Measurements from ENCODE around the gene CNTN4. TPM values are rescaled to one million over a fixed set of nuclear protein-coding genes. Genes with fewer than 3 reads are reported as not detected.

Gene CNTN4
- total RNA-seq, 1 donor from 2014 or later: 16.1 TPM

DNA sequence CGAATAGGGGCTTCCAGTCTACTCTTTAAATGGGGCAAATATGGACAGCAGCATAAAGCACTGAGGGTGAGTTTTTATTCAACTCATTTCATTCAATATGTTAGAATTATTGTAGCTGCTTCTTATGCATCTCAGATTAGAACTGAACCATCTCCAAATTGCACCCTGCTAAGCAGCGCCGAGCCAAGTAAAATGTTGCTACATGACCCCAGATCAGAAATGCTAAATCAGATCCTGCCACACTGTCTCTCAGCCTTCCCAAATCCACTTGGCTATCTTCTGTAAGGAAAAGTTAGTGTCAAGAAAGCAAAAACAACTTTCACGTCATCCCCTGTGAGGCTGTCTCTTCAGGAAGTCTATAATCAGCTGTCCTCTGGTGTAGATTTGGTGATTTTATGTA is 293.2 kb downstream of the CNTN4 start:
- Mint-ChIP-seq H3K4me1 (ENCODE audit: low read depth) (no peaks in the 10 kb centered on the region), H3K27ac (no peak overlapping the region), H3K36me3 (ENCODE audit: insufficient read depth) (no peaks in the 10 kb centered on the region), H3K9me3 (ENCODE audit: low read depth) (no peaks in the 10 kb centered on the region), H3K4me3 (ENCODE audit: low read depth) (no peak overlapping the region), H3K27me3 (no peaks in the 10 kb centered on the region)
- DNase-seq (ENCODE audit: low spot score, unreplicated experiment): no peak
- TF ChIP-seq, protein P1, sequence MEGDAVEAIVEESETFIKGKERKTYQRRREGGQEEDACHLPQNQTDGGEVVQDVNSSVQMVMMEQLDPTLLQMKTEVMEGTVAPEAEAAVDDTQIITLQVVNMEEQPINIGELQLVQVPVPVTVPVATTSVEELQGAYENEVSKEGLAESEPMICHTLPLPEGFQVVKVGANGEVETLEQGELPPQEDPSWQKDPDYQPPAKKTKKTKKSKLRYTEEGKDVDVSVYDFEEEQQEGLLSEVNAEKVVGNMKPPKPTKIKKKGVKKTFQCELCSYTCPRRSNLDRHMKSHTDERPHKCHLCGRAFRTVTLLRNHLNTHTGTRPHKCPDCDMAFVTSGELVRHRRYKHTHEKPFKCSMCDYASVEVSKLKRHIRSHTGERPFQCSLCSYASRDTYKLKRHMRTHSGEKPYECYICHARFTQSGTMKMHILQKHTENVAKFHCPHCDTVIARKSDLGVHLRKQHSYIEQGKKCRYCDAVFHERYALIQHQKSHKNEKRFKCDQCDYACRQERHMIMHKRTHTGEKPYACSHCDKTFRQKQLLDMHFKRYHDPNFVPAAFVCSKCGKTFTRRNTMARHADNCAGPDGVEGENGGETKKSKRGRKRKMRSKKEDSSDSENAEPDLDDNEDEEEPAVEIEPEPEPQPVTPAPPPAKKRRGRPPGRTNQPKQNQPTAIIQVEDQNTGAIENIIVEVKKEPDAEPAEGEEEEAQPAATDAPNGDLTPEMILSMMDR (IDR thresholded peaks at IDR 0.05; ENCODE audit: unreplicated experiment): no peak

DNA sequence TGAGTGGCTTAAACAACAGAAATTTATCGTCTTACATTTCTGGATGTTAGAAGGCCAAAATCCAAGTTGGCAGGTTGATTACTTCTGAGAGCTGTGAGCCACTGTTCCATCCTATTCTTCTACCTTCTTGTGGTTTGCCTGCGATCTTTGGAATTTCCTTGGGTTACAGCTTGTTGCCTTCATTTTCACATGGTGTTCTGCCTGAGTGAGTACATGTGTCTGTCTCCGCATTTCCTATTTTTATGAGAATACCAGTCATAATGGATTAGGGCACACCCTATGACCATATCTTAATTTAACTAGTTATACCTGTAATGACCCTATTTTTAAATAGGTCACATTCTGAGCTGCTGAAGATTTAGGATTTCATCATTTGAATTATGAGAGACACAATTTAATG is 294.3 kb downstream of the CNTN4 start:
- Mint-ChIP-seq H3K36me3 (ENCODE audit: insufficient read depth) (no peaks in the 10 kb centered on the region), H3K27ac (no peak overlapping the region), H3K9me3 (ENCODE audit: low read depth) (no peaks in the 10 kb centered on the region), H3K4me1 (ENCODE audit: low read depth) (no peaks in the 10 kb centered on the region), H3K27me3 (no peaks in the 10 kb centered on the region), H3K4me3 (ENCODE audit: low read depth) (no peak overlapping the region)
- TF ChIP-seq, protein P1 (IDR thresholded peaks at IDR 0.05; ENCODE audit: unreplicated experiment): no peak
- DNase-seq (ENCODE audit: low spot score, unreplicated experiment): no peak

DNA sequence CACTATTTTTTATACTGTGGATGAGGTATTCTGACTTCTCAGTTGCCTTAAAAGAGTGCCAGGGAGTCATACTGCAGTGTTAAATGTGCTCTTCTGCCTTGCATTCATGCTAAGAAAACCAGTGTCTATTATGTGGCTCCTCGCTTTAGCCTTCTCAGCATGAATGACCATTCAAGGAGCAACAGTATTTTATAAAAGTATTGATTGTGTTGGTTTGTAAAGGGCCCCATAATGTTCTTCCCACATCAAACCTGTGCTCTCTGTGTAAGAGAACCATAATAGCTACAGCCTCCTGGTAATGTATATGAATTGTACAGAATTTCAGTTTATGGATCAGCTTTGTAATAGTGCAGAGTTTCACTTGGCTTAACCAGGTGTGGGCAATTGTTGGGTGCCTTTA is 316.4 kb downstream of the CNTN4 start:
- H3K4me3 Mint-ChIP-seq (ENCODE audit: low read depth): no peak overlapping the region
- no peaks in the 10 kb centered on the region for H3K9me3 Mint-ChIP-seq (ENCODE audit: low read depth)
- peaks cover 6% of the 10 kb centered on the region for H3K27me3 Mint-ChIP-seq
- no peaks in the 10 kb centered on the region for H3K36me3 Mint-ChIP-seq (ENCODE audit: insufficient read depth)
- H3K4me1 Mint-ChIP-seq (ENCODE audit: low read depth): peaks cover 2% of the 10 kb centered on the region
- TF ChIP-seq, protein P1 (IDR thresholded peaks at IDR 0.05; ENCODE audit: unreplicated experiment): no peak
- DNase-seq (ENCODE audit: low spot score, unreplicated experiment): no peak
- H3K27ac Mint-ChIP-seq: no peak overlapping the region

DNA sequence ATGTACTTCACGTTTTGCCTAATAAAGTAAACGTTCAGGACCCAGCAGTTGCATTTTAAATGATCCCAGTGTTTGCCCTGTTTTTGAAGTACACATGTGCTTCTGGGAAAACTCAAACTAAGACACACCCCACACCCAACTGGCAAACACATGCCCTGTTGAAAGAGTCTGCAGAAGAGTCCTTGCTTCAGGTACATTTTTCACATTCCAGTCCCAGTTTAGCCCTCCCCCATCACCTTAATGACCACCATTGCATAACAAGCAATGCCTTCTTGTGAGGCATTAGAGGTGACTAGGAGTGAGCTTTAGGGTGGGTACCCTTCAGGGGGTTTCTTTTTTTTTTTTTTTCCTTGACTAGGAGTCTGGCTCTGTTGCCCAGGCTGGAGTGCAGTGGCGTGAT is 322.3 kb downstream of the CNTN4 start:
- Mint-ChIP-seq H3K4me3 (ENCODE audit: low read depth) (no peak overlapping the region), H3K9me3 (ENCODE audit: low read depth) (peaks cover 11% of the 10 kb centered on the region), H3K36me3 (ENCODE audit: insufficient read depth) (no peaks in the 10 kb centered on the region), H3K4me1 (ENCODE audit: low read depth) (peaks cover 8% of the 10 kb centered on the region), H3K27ac (no peak overlapping the region), H3K27me3 (peaks cover 6% of the 10 kb centered on the region)
- TF ChIP-seq, protein P1 (IDR thresholded peaks at IDR 0.05; ENCODE audit: unreplicated experiment): no peak
- no peak for DNase-seq (ENCODE audit: low spot score, unreplicated experiment)

DNA sequence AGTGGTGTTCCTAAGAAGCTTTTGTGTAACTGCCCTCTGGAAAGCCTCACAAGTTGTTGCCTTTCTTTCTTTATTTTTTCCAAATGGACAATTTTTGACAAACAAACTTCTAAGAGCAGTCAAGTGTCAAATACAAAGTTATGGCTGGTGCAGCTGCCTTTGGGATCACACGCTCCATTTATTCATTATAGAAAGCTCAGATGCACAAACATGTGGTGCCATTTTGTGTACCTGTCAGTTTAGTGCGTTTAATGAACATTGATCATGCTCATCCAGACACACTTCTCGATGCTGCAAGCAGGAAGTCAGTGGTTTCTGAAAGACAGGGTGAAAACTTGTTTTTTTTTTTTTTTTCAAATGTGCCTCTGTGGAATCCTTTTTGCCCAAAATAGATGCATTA is 324.5 kb downstream of the CNTN4 start:
- no peaks in the 10 kb centered on the region for H3K27me3 Mint-ChIP-seq
- DNase-seq (ENCODE audit: low spot score, unreplicated experiment): no peak
- H3K27ac Mint-ChIP-seq: no peak overlapping the region
- TF ChIP-seq, protein P1 (IDR thresholded peaks at IDR 0.05; ENCODE audit: unreplicated experiment): no peak
- peaks cover 7% of the 10 kb centered on the region for H3K4me1 Mint-ChIP-seq (ENCODE audit: low read depth)
- peaks cover 1% of the 10 kb centered on the region for H3K36me3 Mint-ChIP-seq (ENCODE audit: insufficient read depth)
- H3K4me3 Mint-ChIP-seq (ENCODE audit: low read depth): no peak overlapping the region
- peaks cover 14% of the 10 kb centered on the region for H3K9me3 Mint-ChIP-seq (ENCODE audit: low read depth)

Measured in progenitor cell of endocrine pancreas (in vitro differentiated cells).